Ishikawa (cell line): ENCODE measurements around the gene FTH1.

ENCODE experiments used
- CEBPB ChIP-seq: IDR thresholded peaks from 2 replicates; pipeline ENCODE4 v1.6.1; 2012
- CREB1 ChIP-seq: IDR thresholded peaks from 2 replicates; pipeline ENCODE4 v1.6.1; 2012; ENCODE audit warnings: low read depth
- EGR1 ChIP-seq: IDR thresholded peaks from 2 replicates; pipeline ENCODE4 v1.6.1; 2012
- EP300 ChIP-seq: IDR thresholded peaks from 2 replicates; pipeline ENCODE4 v1.6.1; 2012; ENCODE audit warnings: borderline replicate concordance
- NFIC ChIP-seq: IDR thresholded peaks from 2 replicates; pipeline ENCODE4 v1.6.1; 2012
- RAD21 ChIP-seq: IDR thresholded peaks from 2 replicates; pipeline ENCODE4 v1.6.1; 2012; ENCODE audit warnings: low read depth
- TAF1 ChIP-seq: IDR thresholded peaks from 2 replicates; pipeline ENCODE4 v1.6.1; 2012; ENCODE audit warnings: low read depth, mild to moderate bottlenecking
- TCF12 ChIP-seq: IDR thresholded peaks from 2 replicates; pipeline ENCODE4 v1.6.1; 2012; ENCODE audit warnings: low read depth
- TEAD4 ChIP-seq: IDR thresholded peaks from 2 replicates; pipeline ENCODE4 v1.6.1; 2012
- USF1 ChIP-seq: IDR thresholded peaks from 2 replicates; pipeline ENCODE4 v1.6.1; 2012
- YY1 ChIP-seq: IDR thresholded peaks from 2 replicates; pipeline ENCODE4 v1.6.1; 2012; ENCODE audit warnings: low read depth
- TF ChIP-seq, protein P1 (sequence below): IDR thresholded peaks from 2 replicates; pipeline ENCODE4 v1.6.1; 2012
- TF ChIP-seq, protein P2 (sequence below): IDR thresholded peaks from 2 replicates; pipeline ENCODE4 v1.6.1; 2012; ENCODE audit warnings: low read depth, mild to moderate bottlenecking

DNA sequence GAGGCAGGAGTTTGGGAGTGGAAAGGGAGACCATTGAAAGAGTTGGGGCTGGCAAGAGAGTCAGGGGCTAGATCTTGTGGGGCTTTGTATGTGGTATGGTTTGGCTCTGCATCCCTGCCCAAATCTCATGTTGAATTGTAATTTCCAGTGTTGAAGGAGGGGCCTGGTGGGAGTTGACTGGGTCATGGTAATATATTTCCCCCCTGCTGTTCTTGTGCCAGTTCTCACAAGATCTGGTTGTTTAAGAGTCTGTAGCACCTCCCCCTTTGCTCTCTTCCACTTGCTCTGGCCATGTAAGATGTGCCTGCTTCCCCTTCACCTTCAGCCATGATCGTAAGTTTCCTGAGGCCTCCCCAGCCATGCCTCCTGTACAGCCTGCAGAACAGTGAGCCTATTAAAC lies 39.9 kb downstream of the FTH1 start:
- TF ChIP-seq TEAD4 (no peak), TAF1 (no peak), USF1 (no peak), NFIC (no peak), CREB1 (no peak), EP300 (no peak), YY1 (no peak), CEBPB (no peak), TCF12 (no peak), RAD21 (no peak), EGR1 (no peak)
- TF ChIP-seq, protein P1, sequence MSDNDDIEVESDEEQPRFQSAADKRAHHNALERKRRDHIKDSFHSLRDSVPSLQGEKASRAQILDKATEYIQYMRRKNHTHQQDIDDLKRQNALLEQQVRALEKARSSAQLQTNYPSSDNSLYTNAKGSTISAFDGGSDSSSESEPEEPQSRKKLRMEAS = no peak
- TF ChIP-seq, protein P2, sequence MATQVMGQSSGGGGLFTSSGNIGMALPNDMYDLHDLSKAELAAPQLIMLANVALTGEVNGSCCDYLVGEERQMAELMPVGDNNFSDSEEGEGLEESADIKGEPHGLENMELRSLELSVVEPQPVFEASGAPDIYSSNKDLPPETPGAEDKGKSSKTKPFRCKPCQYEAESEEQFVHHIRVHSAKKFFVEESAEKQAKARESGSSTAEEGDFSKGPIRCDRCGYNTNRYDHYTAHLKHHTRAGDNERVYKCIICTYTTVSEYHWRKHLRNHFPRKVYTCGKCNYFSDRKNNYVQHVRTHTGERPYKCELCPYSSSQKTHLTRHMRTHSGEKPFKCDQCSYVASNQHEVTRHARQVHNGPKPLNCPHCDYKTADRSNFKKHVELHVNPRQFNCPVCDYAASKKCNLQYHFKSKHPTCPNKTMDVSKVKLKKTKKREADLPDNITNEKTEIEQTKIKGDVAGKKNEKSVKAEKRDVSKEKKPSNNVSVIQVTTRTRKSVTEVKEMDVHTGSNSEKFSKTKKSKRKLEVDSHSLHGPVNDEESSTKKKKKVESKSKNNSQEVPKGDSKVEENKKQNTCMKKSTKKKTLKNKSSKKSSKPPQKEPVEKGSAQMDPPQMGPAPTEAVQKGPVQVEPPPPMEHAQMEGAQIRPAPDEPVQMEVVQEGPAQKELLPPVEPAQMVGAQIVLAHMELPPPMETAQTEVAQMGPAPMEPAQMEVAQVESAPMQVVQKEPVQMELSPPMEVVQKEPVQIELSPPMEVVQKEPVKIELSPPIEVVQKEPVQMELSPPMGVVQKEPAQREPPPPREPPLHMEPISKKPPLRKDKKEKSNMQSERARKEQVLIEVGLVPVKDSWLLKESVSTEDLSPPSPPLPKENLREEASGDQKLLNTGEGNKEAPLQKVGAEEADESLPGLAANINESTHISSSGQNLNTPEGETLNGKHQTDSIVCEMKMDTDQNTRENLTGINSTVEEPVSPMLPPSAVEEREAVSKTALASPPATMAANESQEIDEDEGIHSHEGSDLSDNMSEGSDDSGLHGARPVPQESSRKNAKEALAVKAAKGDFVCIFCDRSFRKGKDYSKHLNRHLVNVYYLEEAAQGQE = no peak
